ENCODE results near the gene KRTAP4-9. TPM values are rescaled to one million over a fixed set of nuclear protein-coding genes. Genes with fewer than 3 reads are reported as not detected.

Gene KRTAP4-9
- total and polyA plus RNA-seq, 10 of the 15 experiments (the other 5 are each of a cell fraction or from before 2014, with no cell fraction given): not detected

DNA sequence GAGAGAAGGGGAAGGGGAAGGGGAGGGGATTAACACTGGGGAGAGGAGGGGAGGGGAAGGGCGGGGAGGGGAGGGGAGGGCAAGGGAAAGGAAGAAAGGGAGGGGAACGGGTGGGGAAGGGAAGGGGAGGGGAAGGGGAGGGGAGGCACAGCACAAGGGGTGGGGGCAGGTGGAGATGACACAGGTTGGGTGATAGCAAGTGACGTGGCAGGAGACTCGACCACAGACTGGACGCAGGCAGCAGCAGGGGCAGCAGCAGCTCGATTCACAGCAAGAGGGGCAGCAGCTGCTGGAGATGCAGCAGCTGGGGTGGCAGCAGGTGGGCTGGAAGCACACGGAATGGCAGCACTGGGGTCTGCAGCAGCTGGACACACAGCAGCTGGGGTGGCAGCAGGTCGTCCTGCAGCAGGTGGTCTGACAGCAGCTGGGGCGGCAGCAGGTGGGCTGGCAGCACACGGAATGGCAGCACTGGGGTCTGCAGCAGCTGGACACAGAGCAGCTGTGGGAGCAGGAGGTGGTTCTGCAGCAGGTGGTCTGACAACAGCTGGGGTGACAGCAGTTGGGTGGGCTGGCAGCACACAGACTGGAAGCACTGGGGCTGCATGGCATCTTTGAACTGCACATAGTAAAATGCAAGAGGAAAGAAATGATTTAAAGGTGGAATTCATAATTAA, 3.5 kb upstream of the KRTAP4-9 start, which contains the start of gene KRTAP4-16 (continued):
- TF ChIP-seq, protein P1, sequence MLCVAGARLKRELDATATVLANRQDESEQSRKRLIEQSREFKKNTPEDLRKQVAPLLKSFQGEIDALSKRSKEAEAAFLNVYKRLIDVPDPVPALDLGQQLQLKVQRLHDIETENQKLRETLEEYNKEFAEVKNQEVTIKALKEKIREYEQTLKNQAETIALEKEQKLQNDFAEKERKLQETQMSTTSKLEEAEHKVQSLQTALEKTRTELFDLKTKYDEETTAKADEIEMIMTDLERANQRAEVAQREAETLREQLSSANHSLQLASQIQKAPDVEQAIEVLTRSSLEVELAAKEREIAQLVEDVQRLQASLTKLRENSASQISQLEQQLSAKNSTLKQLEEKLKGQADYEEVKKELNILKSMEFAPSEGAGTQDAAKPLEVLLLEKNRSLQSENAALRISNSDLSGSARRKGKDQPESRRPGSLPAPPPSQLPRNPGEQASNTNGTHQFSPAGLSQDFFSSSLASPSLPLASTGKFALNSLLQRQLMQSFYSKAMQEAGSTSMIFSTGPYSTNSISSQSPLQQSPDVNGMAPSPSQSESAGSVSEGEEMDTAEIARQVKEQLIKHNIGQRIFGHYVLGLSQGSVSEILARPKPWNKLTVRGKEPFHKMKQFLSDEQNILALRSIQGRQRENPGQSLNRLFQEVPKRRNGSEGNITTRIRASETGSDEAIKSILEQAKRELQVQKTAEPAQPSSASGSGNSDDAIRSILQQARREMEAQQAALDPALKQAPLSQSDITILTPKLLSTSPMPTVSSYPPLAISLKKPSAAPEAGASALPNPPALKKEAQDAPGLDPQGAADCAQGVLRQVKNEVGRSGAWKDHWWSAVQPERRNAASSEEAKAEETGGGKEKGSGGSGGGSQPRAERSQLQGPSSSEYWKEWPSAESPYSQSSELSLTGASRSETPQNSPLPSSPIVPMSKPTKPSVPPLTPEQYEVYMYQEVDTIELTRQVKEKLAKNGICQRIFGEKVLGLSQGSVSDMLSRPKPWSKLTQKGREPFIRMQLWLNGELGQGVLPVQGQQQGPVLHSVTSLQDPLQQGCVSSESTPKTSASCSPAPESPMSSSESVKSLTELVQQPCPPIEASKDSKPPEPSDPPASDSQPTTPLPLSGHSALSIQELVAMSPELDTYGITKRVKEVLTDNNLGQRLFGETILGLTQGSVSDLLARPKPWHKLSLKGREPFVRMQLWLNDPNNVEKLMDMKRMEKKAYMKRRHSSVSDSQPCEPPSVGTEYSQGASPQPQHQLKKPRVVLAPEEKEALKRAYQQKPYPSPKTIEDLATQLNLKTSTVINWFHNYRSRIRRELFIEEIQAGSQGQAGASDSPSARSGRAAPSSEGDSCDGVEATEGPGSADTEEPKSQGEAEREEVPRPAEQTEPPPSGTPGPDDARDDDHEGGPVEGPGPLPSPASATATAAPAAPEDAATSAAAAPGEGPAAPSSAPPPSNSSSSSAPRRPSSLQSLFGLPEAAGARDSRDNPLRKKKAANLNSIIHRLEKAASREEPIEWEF (IDR thresholded peaks at IDR 0.05; ENCODE audit: insufficient replicate concordance, low read depth, low read length): no peak
- TF ChIP-seq TCF12 (IDR thresholded peaks at IDR 0.05; ENCODE audit: low read depth, low read length) (no peak), NR2C1 (IDR thresholded peaks at IDR 0.05) (no peak), SMAD1 (IDR thresholded peaks at IDR 0.05; ENCODE audit: low read depth, partially characterized antibody) (no peak), RCOR1 (conservative IDR thresholded peaks at IDR 0.05; ENCODE audit: low read depth, low read length) (no peak)
- TF ChIP-seq, protein P2, sequence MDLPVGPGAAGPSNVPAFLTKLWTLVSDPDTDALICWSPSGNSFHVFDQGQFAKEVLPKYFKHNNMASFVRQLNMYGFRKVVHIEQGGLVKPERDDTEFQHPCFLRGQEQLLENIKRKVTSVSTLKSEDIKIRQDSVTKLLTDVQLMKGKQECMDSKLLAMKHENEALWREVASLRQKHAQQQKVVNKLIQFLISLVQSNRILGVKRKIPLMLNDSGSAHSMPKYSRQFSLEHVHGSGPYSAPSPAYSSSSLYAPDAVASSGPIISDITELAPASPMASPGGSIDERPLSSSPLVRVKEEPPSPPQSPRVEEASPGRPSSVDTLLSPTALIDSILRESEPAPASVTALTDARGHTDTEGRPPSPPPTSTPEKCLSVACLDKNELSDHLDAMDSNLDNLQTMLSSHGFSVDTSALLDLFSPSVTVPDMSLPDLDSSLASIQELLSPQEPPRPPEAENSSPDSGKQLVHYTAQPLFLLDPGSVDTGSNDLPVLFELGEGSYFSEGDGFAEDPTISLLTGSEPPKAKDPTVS (IDR thresholded peaks at IDR 0.05; ENCODE audit: low read depth, low read length): no peak
